ENCODE results near the gene ORM1.

The ORM1 gene

GRCh38 chr9:114287763-114288192 lies 35.1 kb upstream of the ORM1 start:
- FAIRE-seq = no peak

GRCh38 chr9:114288193-114289091 lies 34.5 kb upstream of the ORM1 start:
- no peak for FAIRE-seq

GRCh38 chr9:114289106-114289505 lies 33.8 kb upstream of the ORM1 start:
- no peak for FAIRE-seq

- FAIRE-seq = no peak
Measured at GRCh38 chr9:114289571-114290481, 33.1 kb upstream of the ORM1 start.

GRCh38 chr9:114290561-114290986 lies 32.3 kb upstream of the ORM1 start:
- no peak for FAIRE-seq

- FAIRE-seq = no peak
Measured at GRCh38 chr9:114291064-114291474, 31.8 kb upstream of the ORM1 start.

GRCh38 chr9:114291886-114292590 lies 30.9 kb upstream of the ORM1 start:
- FAIRE-seq = no peak

- no peak for FAIRE-seq
Measured at GRCh38 chr9:114294664-114295063, 28.2 kb upstream of the ORM1 start.

GRCh38 chr9:114296338-114296737 lies 26.6 kb upstream of the ORM1 start:
- FAIRE-seq = no peak

GRCh38 chr9:114299286-114300152 lies 23.4 kb upstream of the ORM1 start:
- FAIRE-seq = no peak

GRCh38 chr9:114300153-114300845 lies 22.6 kb upstream of the ORM1 start:
- FAIRE-seq = no peak

GRCh38 chr9:114300846-114301797 lies 21.8 kb upstream of the ORM1 start:
- no peak for FAIRE-seq

- FAIRE-seq = no peak
Measured at GRCh38 chr9:114301798-114302565, 20.9 kb upstream of the ORM1 start.

- FAIRE-seq = no peak
Measured at GRCh38 chr9:114302727-114303126, 20.2 kb upstream of the ORM1 start.

- FAIRE-seq = no peak
Measured at GRCh38 chr9:114303571-114303970, 19.3 kb upstream of the ORM1 start.

- no peak for FAIRE-seq
Measured at GRCh38 chr9:114303977-114304376, 18.9 kb upstream of the ORM1 start.

- FAIRE-seq = no peak
Measured at GRCh38 chr9:114304416-114305188, 18.3 kb upstream of the ORM1 start.

- FAIRE-seq = no peak
Measured at GRCh38 chr9:114307899-114308267, 15.0 kb upstream of the ORM1 start.
